BJ (cell line): ENCODE data around the gene DNAJB9. TPM values are rescaled to one million over a fixed set of nuclear protein-coding genes. Genes with fewer than 3 reads are reported as not detected.

ENCODE experiments used
- CTCF ChIA-PET: fragments of 350-600 bp; formaldehyde crosslinking; extraction: SDS; loops from one replicate; lab custom pipeline; 2021; ENCODE audit warnings: antibody characterized with exemption, inconsistent platforms; lab: Yijun Ruan, JAX
- POLR2A ChIA-PET: fragments of 300-600 bp; sonication (Branson Sonifier 250); formaldehyde crosslinking; extraction: SDS; loops from one replicate; lab custom pipeline; 2021; ENCODE audit warnings: antibody characterized with exemption; lab: Charles Lee
- DNase-seq: peaks from one replicate; pipeline ENCODE4 v3.0.0-alpha.2; 2011; ENCODE audit warnings: low read depth
- H3K27me3 ChIP-seq: 2 replicates; pipeline ENCODE4 v1.6.0; 2011; ENCODE audit warnings: low read length; ENCODE audit not compliant: control insufficient read depth, insufficient read depth
- H3K36me3 ChIP-seq: 2 replicates; pipeline ENCODE4 v1.5.1; 2011; ENCODE audit warnings: low read length; ENCODE audit not compliant: control insufficient read depth, insufficient read depth
- H3K4me3 ChIP-seq: 2 replicates; pipeline ENCODE4 v1.5.1; 2011; ENCODE audit warnings: low read depth, mild to moderate bottlenecking, control low read depth, low read length
- polyA plus RNA-seq: library from polyadenylated mRNA; depleted of rRNA; stranded (reverse); fragments of >200 nt; gene quantifications from 2 replicates; pipeline ENCODE4 v1.2.3, GENCODE V29; 2011; rRNA removed
- TF ChIP-seq, protein P1 (sequence below): IDR thresholded peaks from 2 replicates; pipeline ENCODE4 v1.5.1; 2011; ENCODE audit warnings: low read depth, mild to moderate bottlenecking, control low read depth, inconsistent platforms, low read length, moderate library complexity; ENCODE audit not compliant: insufficient read depth

DNAJB9 gene
- polyA plus RNA-seq, 1 experiment: 9.0 TPM

DNA sequence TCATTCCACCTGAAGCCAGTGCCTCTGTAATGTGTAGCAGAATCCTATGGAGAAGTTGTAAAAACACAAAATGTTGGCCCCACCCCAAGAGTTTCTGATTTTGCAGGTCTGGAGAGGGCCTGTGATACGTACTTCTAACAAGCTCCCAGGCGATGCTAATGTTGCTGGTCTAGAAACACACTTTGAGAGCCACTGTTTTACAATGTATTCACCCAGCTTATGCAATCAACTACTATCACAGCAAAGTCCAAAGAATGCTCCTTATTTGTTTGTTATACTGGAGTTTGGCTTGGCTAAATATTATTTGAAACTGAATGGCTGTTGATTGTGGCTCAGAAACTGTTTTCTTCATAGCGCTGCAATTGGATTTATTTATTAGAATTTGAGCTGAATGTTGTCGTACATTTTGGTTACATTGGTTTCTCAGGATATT, 44.3 kb downstream of the DNAJB9 start:
- Histone ChIP-seq H3K4me3 (no peak overlapping the region), H3K27me3 (no peaks in the 10 kb centered on the region), H3K36me3 (no peaks in the 10 kb centered on the region)
- TF ChIP-seq, protein P1, sequence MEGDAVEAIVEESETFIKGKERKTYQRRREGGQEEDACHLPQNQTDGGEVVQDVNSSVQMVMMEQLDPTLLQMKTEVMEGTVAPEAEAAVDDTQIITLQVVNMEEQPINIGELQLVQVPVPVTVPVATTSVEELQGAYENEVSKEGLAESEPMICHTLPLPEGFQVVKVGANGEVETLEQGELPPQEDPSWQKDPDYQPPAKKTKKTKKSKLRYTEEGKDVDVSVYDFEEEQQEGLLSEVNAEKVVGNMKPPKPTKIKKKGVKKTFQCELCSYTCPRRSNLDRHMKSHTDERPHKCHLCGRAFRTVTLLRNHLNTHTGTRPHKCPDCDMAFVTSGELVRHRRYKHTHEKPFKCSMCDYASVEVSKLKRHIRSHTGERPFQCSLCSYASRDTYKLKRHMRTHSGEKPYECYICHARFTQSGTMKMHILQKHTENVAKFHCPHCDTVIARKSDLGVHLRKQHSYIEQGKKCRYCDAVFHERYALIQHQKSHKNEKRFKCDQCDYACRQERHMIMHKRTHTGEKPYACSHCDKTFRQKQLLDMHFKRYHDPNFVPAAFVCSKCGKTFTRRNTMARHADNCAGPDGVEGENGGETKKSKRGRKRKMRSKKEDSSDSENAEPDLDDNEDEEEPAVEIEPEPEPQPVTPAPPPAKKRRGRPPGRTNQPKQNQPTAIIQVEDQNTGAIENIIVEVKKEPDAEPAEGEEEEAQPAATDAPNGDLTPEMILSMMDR: no peak
- ChIA-PET POLR2A (no interaction called here), CTCF (interaction anchor here (0.7 to 1.0 kb wide), 3 partner anchors 16 to 22 kb away, joined by 3 to 4 read pairs (median 3); no protein-coding TSS in a partner anchor)
- no peak for DNase-seq

DNA sequence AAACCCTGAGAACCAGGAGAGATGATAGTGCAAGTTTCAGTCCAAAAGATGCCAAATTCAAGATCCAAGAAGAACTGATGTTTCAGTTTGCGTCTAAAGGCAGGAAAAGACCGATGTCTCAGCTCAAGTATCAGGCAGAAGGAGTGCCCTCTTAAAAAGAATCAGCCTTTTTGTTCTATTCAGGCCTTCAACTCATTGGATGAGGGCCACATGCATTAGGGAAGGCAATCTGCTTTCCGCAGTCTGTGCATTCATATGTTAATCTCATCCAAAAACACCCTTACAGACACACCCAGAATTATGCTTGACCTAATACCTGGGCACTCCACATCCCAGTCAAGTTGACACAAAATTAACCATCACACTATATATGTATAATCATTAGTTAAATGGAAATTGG, 45.2 kb downstream of the DNAJB9 start:
- TF ChIP-seq, protein P1: no peak
- H3K27me3 ChIP-seq: no peaks in the 10 kb centered on the region
- ChIA-PET POLR2A (no interaction called here), CTCF (no interaction called here)
- DNase-seq: no peak
- no peaks in the 10 kb centered on the region for H3K36me3 ChIP-seq
- no peak overlapping the region for H3K4me3 ChIP-seq

DNA sequence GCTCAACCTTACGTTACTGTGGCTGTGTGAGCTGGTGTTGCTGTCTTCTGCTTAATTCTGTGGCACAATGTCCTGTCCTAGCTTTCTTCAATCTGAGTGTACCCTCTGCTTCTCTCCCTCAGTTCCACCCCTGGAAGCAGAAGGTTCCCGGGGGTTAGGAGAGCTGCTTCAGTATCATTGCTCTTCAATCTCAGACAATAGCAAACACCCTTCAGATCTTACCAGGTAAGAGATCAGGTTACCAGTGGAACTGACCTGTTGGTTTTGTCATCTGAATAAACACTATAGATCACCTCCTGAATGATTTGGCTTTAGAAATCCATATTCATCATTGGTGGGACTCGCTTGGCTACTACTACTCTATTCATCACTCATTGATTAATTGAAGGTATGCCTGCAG, 48.4 kb downstream of the DNAJB9 start:
- H3K27me3 ChIP-seq: no peaks in the 10 kb centered on the region
- no peak for DNase-seq
- ChIA-PET CTCF (no interaction called here), POLR2A (no interaction called here)
- H3K4me3 ChIP-seq: no peak overlapping the region
- TF ChIP-seq, protein P1: no peak
- no peaks in the 10 kb centered on the region for H3K36me3 ChIP-seq

DNA sequence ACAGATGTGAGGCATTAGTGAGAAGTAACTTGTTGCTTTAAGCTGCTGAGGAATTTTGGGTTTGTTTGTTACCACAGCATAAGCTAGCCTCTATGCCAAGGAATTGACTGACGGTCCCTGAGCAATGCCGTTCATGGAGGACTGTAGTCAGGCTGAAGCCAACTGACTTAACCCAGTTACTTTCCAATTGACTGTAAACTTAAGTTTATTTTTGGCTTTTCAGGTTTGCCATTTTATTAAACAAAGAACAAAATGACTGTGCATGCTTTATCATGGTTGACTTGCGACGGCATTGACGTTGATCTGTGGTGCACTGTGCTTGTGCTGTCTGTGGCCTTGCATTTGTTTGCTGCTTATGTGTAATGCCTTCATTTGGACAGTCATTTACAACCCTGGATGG, 53.5 kb downstream of the DNAJB9 start:
- ChIA-PET POLR2A (no interaction called here), CTCF (no interaction called here)
- Histone ChIP-seq H3K27me3 (no peaks in the 10 kb centered on the region), H3K36me3 (no peaks in the 10 kb centered on the region), H3K4me3 (no peak overlapping the region)
- DNase-seq: no peak
- TF ChIP-seq, protein P1: no peak

Other genes with a start within 250 kb of the DNAJB9 start
- 1.1 and 1.8 TPM in 2 replicates for gene NRCAM, start 113.4 kb upstream of the DNAJB9 start, polyA plus RNA-seq
- gene PNPLA8, start 43.7 kb upstream of the DNAJB9 start, polyA plus RNA-seq: 7.8 and 19.8 TPM in 2 replicates
- gene THAP5, start 168 bp upstream of the DNAJB9 start, polyA plus RNA-seq: 4.9 and 10.1 TPM in 2 replicates